ENCODE data around the gene NAGPA.

The NAGPA gene

GRCh38 chr16:5060073-5060641 is 26.4 kb upstream of the NAGPA start:
- TF ChIP-seq, protein P1, sequence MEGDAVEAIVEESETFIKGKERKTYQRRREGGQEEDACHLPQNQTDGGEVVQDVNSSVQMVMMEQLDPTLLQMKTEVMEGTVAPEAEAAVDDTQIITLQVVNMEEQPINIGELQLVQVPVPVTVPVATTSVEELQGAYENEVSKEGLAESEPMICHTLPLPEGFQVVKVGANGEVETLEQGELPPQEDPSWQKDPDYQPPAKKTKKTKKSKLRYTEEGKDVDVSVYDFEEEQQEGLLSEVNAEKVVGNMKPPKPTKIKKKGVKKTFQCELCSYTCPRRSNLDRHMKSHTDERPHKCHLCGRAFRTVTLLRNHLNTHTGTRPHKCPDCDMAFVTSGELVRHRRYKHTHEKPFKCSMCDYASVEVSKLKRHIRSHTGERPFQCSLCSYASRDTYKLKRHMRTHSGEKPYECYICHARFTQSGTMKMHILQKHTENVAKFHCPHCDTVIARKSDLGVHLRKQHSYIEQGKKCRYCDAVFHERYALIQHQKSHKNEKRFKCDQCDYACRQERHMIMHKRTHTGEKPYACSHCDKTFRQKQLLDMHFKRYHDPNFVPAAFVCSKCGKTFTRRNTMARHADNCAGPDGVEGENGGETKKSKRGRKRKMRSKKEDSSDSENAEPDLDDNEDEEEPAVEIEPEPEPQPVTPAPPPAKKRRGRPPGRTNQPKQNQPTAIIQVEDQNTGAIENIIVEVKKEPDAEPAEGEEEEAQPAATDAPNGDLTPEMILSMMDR (IDR thresholded peaks at IDR 0.05; ENCODE audit: low read length, missing control alignments) = no peak
- no peak for DNase-seq (ENCODE audit: low read depth)
- no peak overlapping the region for H3K4me3 ChIP-seq (replicated peaks; ENCODE audit: low read depth, low read length)

- no peak for DNase-seq (ENCODE audit: low read depth)
- TF ChIP-seq, protein P1 (IDR thresholded peaks at IDR 0.05; ENCODE audit: low read length, missing control alignments) = no peak
- H3K4me3 ChIP-seq (replicated peaks; ENCODE audit: low read depth, low read length) = no peak overlapping the region
Measured at GRCh38 chr16:5059386-5060072, 25.8 kb upstream of the NAGPA start.

- no peak overlapping the region for H3K4me3 ChIP-seq (replicated peaks; ENCODE audit: low read depth, low read length)
- TF ChIP-seq, protein P1 (IDR thresholded peaks at IDR 0.05; ENCODE audit: low read length, missing control alignments) = peak; percentile 40
- peak; percentile 38 for DNase-seq (ENCODE audit: low read depth)
Measured at GRCh38 chr16:5058476-5058875, 24.7 kb upstream of the NAGPA start.

DNA sequence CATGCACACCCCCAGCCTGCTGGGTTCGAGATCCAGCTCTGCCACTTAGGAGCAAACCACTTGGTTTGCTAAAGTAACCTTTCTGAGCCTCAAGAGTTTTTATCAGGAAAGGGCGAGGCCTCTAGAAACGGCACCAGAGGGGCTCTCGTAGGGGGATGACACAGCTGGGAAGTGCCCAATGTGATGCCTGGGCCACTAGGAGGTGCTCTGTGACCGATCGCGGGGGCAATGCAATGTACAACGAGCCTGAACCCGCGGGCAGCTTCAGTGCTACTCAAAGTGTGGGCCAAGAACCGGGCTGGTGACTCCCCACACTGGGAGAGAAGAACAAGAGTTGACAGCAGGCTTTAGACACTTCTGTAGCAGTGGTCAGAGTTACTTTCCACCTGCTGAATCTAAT is 22.6 kb upstream of the NAGPA start:
- no peak overlapping the region for H3K4me3 ChIP-seq (replicated peaks; ENCODE audit: low read depth, low read length)
- TF ChIP-seq, protein P1 (IDR thresholded peaks at IDR 0.05; ENCODE audit: low read length, missing control alignments) = peak; percentile 48
- no peak for DNase-seq (ENCODE audit: low read depth)

DNA sequence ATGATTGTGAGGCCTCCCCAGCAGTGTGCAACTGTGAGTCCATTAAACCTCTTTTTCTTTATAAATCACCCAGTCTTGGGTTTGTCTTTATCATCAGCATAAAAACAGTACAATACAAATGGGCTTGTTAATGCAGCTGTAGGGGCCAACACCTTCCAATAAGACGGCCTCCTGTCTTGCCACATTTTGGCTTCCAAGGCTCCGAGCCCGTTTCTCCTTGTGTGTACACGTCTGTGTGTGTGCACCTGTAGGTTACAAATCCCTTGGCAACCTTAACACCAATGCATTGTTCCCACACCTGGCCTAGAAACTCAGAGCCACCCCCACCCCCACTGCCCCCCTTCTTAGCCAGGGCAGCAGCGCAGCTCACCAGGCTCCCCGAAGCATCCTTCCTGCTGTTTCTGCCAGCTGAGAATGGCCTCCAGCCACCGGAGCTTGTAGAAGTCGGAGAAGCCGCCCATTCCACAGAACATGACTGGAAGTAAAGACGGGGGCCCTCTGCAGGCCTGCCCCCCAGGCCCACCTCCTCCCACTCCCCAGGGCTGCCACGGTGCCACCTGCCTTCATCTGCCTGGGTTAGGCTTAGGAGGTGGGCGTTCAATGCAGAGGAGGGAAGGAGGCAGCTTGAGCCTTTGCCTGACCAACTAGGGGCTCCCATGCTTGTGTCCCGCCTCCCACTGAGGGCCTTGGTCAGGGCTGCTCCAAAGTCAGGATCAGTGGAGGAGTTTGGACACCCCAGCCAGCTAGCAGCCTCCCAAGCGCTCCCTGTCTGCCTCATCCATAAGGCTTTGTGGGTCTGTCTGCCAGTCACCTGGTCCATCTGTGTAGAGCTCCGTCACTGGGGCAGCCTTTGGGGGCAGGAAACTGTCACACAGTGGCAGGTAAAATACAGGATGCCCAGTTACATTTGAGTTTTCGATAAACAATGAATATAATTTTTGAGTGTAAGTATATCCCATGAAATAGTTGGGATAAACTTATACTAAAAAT is 21.4 kb upstream of the NAGPA start:
- TF ChIP-seq, protein P1 (IDR thresholded peaks at IDR 0.05; ENCODE audit: low read length, missing control alignments) = no peak
- H3K4me3 ChIP-seq (replicated peaks; ENCODE audit: low read depth, low read length) = no peak overlapping the region

DNA sequence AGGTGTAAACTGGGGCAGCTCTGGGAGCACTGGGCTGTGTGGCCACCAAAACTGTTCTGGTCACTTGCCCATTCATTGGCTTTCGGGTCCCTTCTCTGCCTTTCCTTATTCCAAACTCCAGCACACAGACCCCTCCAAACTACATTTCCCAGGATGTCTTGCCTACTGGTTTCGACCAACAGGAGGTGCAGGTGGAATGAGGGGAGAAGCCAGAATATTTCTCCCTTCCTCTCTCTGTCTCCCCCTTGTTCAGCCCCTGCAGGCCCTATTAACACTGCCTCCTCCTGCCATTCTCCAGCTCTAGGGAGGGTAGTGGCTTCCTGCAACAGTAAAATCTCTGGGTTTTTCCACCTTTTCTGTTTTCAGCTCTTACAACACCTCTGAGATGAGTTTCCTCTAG is 13.2 kb upstream of the NAGPA start:
- no peak for DNase-seq (ENCODE audit: low read depth)
- TF ChIP-seq, protein P1 (IDR thresholded peaks at IDR 0.05; ENCODE audit: low read length, missing control alignments) = no peak
- no peak overlapping the region for H3K4me3 ChIP-seq (replicated peaks; ENCODE audit: low read depth, low read length)

More for the DNA sequence above, 21.4 kb upstream of the NAGPA start:
- no peak for DNase-seq (ENCODE audit: low read depth)

Measured in fibroblast of pulmonary artery (primary cell).